Esophagus squamous epithelium (tissue), 5 donors: ENCODE results near the gene COX18. TPM values are rescaled to one million over a fixed set of nuclear protein-coding genes. Genes with fewer than 3 reads are reported as not detected.
A peak's percentile ranks its signal among the peaks of the same experiment; 100 is the strongest.

Experiments
- DNase-seq: peaks from one replicate; lab custom pipeline; 2025; lab: John Stamatoyannopoulos, UW
- H3K27ac ChIP-seq, 4 donors: fragments of 200-600 bp; sonication (generic); one replicate each; pipeline ENCODE4 v1.5.1; 2016 to 2019; ENCODE audit warnings: mild to moderate bottlenecking in 1 of 4
- H3K27me3 ChIP-seq, 4 donors: fragments of 200-600 bp; sonication (generic); 1 replicate in 3 of 4; 2 replicates in 1 of 4; pipeline versions ENCODE4 v1.5.1 to v1.6.0; 2017 to 2021; ENCODE audit warnings: antibody characterized with exemption in 1 of 4
- H3K36me3 ChIP-seq, 3 donors: fragments of 200-600 bp; sonication (generic); one replicate each; pipeline ENCODE4 v1.5.1; 2016 to 2019
- H3K4me1 ChIP-seq, 3 donors: fragments of 200-600 bp; sonication (generic); one replicate each; pipeline ENCODE4 v1.5.1; 2017 to 2019
- H3K4me3 ChIP-seq, 4 donors: fragments of 200-600 bp; sonication (generic); 1 replicate in 3 of 4; 2 replicates in 1 of 4; pipeline ENCODE4 v1.5.1; 2016 to 2019; ENCODE audit warnings: mild to moderate bottlenecking in 2 of 4, moderate library complexity in 1 of 4
- H3K9me3 ChIP-seq, 3 donors: fragments of 200-600 bp; sonication (generic); one replicate each; pipeline ENCODE4 v1.5.1; 2016 to 2019
- CTCF ChIP-seq, 6 experiments: fragments of 450-650 bp in 4 of 6; fragments of 200-600 bp in 2 of 6; sonication (generic) in 2 of 6; IDR thresholded peaks; one replicate each; pipeline ENCODE4 v1.5.1; 2016 to 2019; ENCODE audit warnings: antibody characterized with exemption in 6 of 6, mild to moderate bottlenecking in 4 of 6, moderate library complexity in 4 of 6
- POLR2A ChIP-seq, 4 donors: fragments of 450-650 bp; IDR thresholded peaks; one replicate each; pipeline ENCODE4 v1.6.1; 2017; ENCODE audit warnings: antibody characterized with exemption in 4 of 4, mild to moderate bottlenecking in 4 of 4, moderate library complexity in 3 of 4
- WGBS, 2 donors: methylation state at CpG; one replicate each; pipeline ENCODE4 v1.1.5; 2018; 5-methylcytosine and 5-hydroxymethylcytosine counted together
- intact Hi-C: fragments of 100-400 bp; cut with DNase I; formaldehyde crosslinking; loops from one replicate; pipeline ENCODE4 v1.15.0; 2022
- total RNA-seq, 4 donors: library from RNA; depleted of rRNA; stranded (reverse); fragments of >200 nt; gene quantifications; one replicate each; pipeline ENCODE4 v1.1.0, GENCODE V29; 2016
- donor health status: DM: yes; HTN: yes; CAD: no.

Gene COX18
- total RNA-seq, 4 donors from 2014 or later, result 14.1 to 24.9 (median 17.6) TPM

DNA sequence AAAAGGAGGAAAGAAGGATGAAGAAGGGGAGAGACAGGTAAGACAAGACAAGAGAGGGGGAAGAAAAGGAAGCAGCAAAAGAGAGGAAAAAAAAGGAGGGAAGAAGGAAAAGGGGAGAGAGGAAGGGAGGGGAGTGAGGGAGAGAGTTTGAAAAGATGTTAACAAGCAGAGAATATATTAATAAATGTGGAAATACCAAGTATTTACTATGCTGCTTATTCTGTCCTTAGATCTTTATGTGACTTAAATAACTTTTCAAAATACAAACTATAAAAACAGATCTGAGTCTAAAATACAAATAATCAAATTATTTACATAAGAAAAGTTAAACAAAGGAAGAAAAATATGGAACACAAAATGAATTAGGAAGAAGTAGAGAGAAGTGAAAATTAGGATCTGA lies 18.4 kb upstream of the COX18 start:
- intact Hi-C loops, result no loop called here
- H3K27ac ChIP-seq, result no peak overlapping the region
- no peak overlapping the region for H3K4me3 ChIP-seq
- H3K27me3 ChIP-seq, result no peaks in the 10 kb centered on the region
- peaks cover 6 to 80% (median 17%) of the 10 kb centered on the region in 3 donors for H3K36me3 ChIP-seq
- DNase-seq, result no peak
- H3K4me1 ChIP-seq, result peaks cover 0 to 4% (median 0%) of the 10 kb centered on the region in 3 donors
- no peaks in the 10 kb centered on the region for H3K9me3 ChIP-seq
- no peak for TF ChIP-seq CTCF (IDR thresholded peaks at IDR 0.05)
- TF ChIP-seq POLR2A (IDR thresholded peaks at IDR 0.05), result no peak

GRCh38 chr4:73086095-73086868 lies 16.8 kb upstream of the COX18 start:
- Histone ChIP-seq H3K27ac (no peak overlapping the region), H3K27me3 (no peaks in the 10 kb centered on the region), H3K4me1 (peaks cover 0 to 4% (median 0%) of the 10 kb centered on the region in 3 donors), H3K4me3 (no peak overlapping the region), H3K9me3 (no peaks in the 10 kb centered on the region), H3K36me3 (peaks cover 0 to 80% (median 8%) of the 10 kb centered on the region in 3 donors)
- WGBS, 2 donors, result 27 to 41% methylated on average over 5 to 6 of the region's 6 CpGs
- no peak for DNase-seq
- no peak for TF ChIP-seq CTCF (IDR thresholded peaks at IDR 0.05)
- TF ChIP-seq POLR2A (IDR thresholded peaks at IDR 0.05), result no peak
- intact Hi-C loops, result no loop called here

DNA sequence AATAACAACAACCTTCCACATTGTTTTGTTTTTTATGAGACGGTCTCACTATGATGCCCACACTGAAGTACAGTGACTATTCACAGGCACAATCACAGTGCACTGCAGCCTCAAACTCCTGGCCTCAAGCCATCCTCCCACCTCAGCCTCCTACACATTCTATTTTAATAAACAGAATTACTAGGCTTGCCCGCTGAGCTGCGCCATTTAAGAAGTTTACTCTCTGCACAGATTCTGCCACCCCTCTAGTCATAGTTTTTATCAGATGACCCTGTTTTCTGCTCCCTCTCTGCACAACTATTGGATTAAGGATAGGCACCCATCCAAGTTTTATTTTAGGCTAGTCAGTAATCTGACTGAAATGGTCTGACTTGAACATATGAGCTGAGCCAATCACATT lies 11.3 kb upstream of the COX18 start:
- no peak overlapping the region for H3K27ac ChIP-seq
- peaks cover 0 to 7% (median 0%) of the 10 kb centered on the region in 3 donors for H3K4me1 ChIP-seq
- no peaks in the 10 kb centered on the region for H3K9me3 ChIP-seq
- no peak for DNase-seq
- no peak for TF ChIP-seq POLR2A (IDR thresholded peaks at IDR 0.05)
- no peak for TF ChIP-seq CTCF (IDR thresholded peaks at IDR 0.05)
- H3K27me3 ChIP-seq, result no peaks in the 10 kb centered on the region
- no peak overlapping the region for H3K4me3 ChIP-seq
- intact Hi-C loops, result no loop called here
- H3K36me3 ChIP-seq, result peaks cover 0 to 100% (median 9%) of the 10 kb centered on the region in 3 donors
- 83 to 87% methylated on average over 3 of the region's 3 CpGs for WGBS, 2 donors

GRCh38 chr4:73075832-73076231 lies 6.3 kb upstream of the COX18 start:
- Histone ChIP-seq H3K4me3 (no peak overlapping the region), H3K9me3 (no peaks in the 10 kb centered on the region), H3K4me1 (peaks cover 0 to 4% (median 0%) of the 10 kb centered on the region in 3 donors), H3K36me3 (peaks cover 0 to 89% (median 10%) of the 10 kb centered on the region in 3 donors), H3K27ac (no peak overlapping the region), H3K27me3 (no peaks in the 10 kb centered on the region)
- intact Hi-C loops, result loop anchor here (10.0 kb wide), 1 partner anchor 179 kb away; the partner anchor contains the start of gene ANKRD17
- TF ChIP-seq CTCF (IDR thresholded peaks at IDR 0.05), result no peak
- TF ChIP-seq POLR2A (IDR thresholded peaks at IDR 0.05), result no peak
- 86 to 88% methylated on average over 3 of the region's 3 CpGs for WGBS, 2 donors
- no peak for DNase-seq

DNA sequence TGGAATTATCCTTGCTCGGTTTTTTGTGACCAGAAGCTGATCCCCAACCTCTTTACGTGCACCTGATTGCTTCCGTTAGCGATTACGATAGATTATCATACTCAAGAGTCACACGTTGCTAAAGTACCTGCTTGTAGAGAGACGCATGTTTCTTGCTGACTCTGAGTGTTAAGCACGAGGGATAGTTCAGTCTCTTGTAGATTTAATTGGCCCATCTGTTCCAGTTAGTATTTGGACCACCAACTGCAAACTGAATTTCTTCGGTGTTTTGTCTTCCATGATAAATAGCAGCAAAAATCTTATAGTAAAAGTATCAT lies 516 bp upstream of the COX18 start:
- Histone ChIP-seq H3K27me3 (no peaks in the 10 kb centered on the region), H3K27ac (peak overlapping the region; percentile 92 to 98 (median 96)), H3K4me3 (peak overlapping the region; percentile 57 to 98 (median 78)), H3K4me1 (peaks cover 0 to 31% (median 5%) of the 10 kb centered on the region in 3 donors), H3K9me3 (no peaks in the 10 kb centered on the region), H3K36me3 (peaks cover 0 to 31% (median 0%) of the 10 kb centered on the region in 3 donors)
- WGBS, 2 donors, result 6% methylated on average over 9 of the region's 9 CpGs
- no peak for DNase-seq
- intact Hi-C loops, result loop anchor here (10.0 kb wide), 1 partner anchor 185 kb away; the partner anchor contains the start of gene ANKRD17
- TF ChIP-seq CTCF (IDR thresholded peaks at IDR 0.05) (no peak), POLR2A (IDR thresholded peaks at IDR 0.05) (no peak)
